Measurements from ENCODE around the gene DPP4.

The DPP4 gene

GRCh38 chr2:162100579-162100978, 26.6 kb upstream of the DPP4 start:
- no peak overlapping the region for H3K4me3 ChIP-seq (ENCODE audit: low read length)
- DNase-seq (ENCODE audit: low read depth), result no peak
- TF ChIP-seq CTCF (IDR thresholded peaks at IDR 0.05; ENCODE audit: insufficient read depth, low read depth, low read length, missing control alignments), result no peak

DNA sequence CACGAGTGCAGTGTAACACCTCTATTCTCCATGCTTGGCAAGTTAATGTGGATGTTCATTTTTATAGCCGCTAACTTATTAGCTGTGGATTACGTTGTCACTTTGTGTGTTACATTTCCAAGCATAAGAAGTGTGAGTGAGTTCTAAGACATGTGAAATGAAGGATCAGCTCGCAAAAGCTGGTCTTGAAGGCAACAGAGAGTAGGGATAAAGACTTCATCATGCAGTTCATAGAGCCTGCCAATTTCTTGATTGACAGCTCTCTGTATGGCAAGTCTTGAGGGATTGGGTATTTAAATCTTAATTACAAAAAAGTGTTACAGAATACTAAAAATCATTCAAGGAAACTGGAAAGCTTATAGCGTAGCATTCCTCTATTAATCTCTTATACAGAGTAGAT, 25.8 kb upstream of the DPP4 start:
- H3K4me3 ChIP-seq (ENCODE audit: low read length), result no peak overlapping the region
- TF ChIP-seq CTCF (IDR thresholded peaks at IDR 0.05; ENCODE audit: insufficient read depth, low read depth, low read length, missing control alignments), result no peak
- DNase-seq (ENCODE audit: low read depth), result no peak

- no peak for TF ChIP-seq CTCF (IDR thresholded peaks at IDR 0.05; ENCODE audit: insufficient read depth, low read depth, low read length, missing control alignments)
- no peak overlapping the region for H3K4me3 ChIP-seq (ENCODE audit: low read length)
- DNase-seq (ENCODE audit: low read depth), result peak; percentile 98
These were observed 18.9 kb upstream of the DPP4 start for GRCh38 chr2:162092658-162093556.

GRCh38 chr2:162092008-162092390, 18.0 kb upstream of the DPP4 start:
- DNase-seq (ENCODE audit: low read depth), result no peak
- no peak overlapping the region for H3K4me3 ChIP-seq (ENCODE audit: low read length)
- no peak for TF ChIP-seq CTCF (IDR thresholded peaks at IDR 0.05; ENCODE audit: insufficient read depth, low read depth, low read length, missing control alignments)

DNA sequence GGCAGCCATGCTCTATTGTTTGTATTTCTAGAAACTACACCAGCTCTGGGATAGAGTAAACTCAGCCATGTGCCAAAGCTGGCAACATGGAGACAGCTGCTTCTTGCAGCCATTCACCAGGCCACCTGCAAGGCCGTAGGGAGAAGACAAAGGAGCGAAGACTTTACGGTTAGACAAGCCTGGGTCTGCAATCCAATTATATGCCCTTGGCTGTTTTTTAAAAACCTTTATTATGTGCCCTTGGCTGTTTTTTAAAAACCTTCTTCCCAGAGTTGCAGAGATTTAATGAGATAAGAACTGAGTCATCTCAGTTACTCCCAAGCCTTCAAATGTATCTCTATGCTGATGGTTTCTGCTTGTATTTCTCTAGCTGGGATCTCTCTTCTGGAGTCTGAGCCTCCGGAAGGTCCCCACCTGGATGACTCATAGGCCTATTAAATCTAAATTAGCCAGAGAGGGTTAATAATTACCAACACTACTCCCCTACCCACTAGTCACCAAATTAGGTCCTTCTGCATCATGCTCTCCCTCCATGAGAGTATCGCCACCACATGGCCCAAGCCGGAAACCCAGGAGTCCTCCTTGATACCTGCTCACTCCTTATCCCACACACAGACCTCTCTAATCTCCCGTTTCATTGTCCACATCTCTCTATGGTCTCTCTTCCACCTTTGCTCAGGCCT, 17.5 kb upstream of the DPP4 start:
- peak; percentile 46 for DNase-seq (ENCODE audit: low read depth)
- H3K4me3 ChIP-seq (ENCODE audit: low read length), result no peak overlapping the region
- peak; percentile 12 for TF ChIP-seq CTCF (IDR thresholded peaks at IDR 0.05; ENCODE audit: insufficient read depth, low read depth, low read length, missing control alignments)

DNA sequence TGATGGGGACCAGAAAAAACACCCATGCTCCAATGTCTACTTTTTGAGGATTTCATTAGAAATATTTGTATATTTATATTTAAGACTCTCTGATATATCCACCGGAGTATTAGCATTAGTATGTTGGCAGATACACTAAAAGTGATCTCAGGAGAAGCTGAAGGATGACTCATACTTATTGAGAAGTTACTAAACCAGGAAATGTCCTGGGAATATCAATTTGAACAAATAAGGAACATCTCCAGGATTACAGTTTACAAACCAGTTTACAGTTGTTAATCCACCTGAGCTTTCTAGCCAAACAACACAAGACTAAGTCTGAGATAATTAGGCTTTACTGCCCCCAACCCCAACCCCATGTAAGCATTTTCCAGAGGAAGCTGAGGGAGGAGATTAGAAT, 16.1 kb upstream of the DPP4 start:
- peak; percentile 72 for DNase-seq (ENCODE audit: low read depth)
- H3K4me3 ChIP-seq (ENCODE audit: low read length), result no peak overlapping the region
- no peak for TF ChIP-seq CTCF (IDR thresholded peaks at IDR 0.05; ENCODE audit: insufficient read depth, low read depth, low read length, missing control alignments)

Measured in epithelial cell of esophagus (primary cell).